ENCODE data around the gene ACACA.

ACACA gene

DNA sequence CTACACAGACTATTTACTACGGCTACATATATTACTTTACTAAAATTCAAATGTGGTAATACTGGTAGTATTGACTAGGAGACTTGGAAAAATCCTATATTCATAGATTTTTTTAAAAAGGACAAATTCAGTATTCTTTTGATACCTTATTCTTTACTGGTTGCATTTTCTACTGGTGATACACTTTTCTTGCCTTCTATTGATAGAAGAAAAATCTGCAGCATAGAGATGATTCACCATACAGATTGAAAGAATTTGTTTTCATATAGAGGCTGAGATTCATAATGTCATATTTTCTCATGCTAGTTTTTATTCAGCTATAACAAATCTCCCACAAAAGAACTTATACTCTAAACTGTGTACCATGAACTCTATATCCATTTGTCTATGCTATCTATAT is 226.3 kb downstream of the ACACA start:
- FAIRE-seq (no peak), DNase-seq (ENCODE audit: insufficient read length) (no peak)
- no peak for TF ChIP-seq TAF1 (IDR thresholded peaks at IDR 0.05; ENCODE audit: borderline replicate concordance, low read depth, low read length)
- no peak for TF ChIP-seq POLR2A (IDR thresholded peaks at IDR 0.05; ENCODE audit: low read depth, low read length)
- TF ChIP-seq POLR2AphosphoS5 (IDR thresholded peaks at IDR 0.05; ENCODE audit: low read depth, low read length), result no peak

- DNase-seq (ENCODE audit: insufficient read length) (no peak), FAIRE-seq (no peak)
- TF ChIP-seq POLR2A (IDR thresholded peaks at IDR 0.05; ENCODE audit: low read depth, low read length) (no peak), POLR2AphosphoS5 (IDR thresholded peaks at IDR 0.05; ENCODE audit: low read depth, low read length) (no peak), TAF1 (IDR thresholded peaks at IDR 0.05; ENCODE audit: borderline replicate concordance, low read depth, low read length) (no peak)
Measured at GRCh38 chr17:37179893-37180292, 226.7 kb downstream of the ACACA start.

DNA sequence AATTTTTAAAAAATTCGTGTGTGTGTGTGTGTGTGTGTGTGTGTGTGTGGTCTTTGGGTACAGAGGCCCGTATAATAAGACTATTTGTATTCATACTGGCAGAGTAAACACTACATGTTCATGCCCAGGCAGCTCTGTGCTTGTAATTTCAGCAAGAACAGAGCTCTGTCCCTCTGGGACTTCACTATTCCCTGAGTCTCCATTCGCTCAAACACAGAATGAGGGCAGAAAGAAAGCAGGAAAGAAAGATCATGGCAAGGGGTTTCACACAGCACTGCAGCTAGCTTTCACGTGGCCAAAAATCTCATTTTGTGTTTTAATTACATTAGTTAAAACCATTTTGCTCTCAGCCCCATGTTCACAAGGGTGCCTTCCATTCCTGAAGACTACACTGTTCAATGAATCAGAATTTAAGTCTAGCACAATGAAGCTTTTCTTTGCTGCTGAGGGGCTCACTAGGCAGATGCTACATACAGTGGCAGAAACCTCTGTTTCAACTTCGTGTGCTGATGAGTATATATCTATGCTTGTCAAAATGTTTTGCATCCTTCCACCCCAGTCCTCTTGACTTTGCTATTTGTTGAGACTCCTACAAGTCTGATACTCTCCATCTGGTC is 229.3 kb downstream of the ACACA start:
- DNase-seq (ENCODE audit: insufficient read length) (no peak), FAIRE-seq (no peak)
- TF ChIP-seq POLR2AphosphoS5 (IDR thresholded peaks at IDR 0.05; ENCODE audit: low read depth, low read length), result no peak
- TF ChIP-seq TAF1 (IDR thresholded peaks at IDR 0.05; ENCODE audit: borderline replicate concordance, low read depth, low read length), result no peak
- TF ChIP-seq POLR2A (IDR thresholded peaks at IDR 0.05; ENCODE audit: low read depth, low read length), result no peak

DNA sequence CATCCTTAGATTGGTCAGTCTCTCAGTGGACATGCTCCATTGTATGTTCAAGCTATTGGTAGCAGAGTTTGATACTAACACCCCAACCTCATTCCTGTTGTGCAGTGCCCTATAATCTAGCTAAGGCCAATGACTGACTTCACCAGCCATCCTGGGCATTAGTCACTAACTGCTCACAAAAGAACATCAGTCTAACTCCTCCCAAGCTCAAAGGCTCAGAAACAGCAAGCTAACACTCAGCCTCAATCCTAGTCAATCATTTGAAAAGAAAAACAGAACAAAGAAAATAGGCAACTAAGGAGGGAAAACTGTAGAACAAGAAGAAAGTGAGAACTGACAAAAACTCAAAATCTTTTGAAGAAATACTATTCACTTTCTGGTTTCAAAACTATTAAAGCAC is 229.9 kb downstream of the ACACA start:
- TF ChIP-seq POLR2A (IDR thresholded peaks at IDR 0.05; ENCODE audit: low read depth, low read length) (no peak), POLR2AphosphoS5 (IDR thresholded peaks at IDR 0.05; ENCODE audit: low read depth, low read length) (no peak), TAF1 (IDR thresholded peaks at IDR 0.05; ENCODE audit: borderline replicate concordance, low read depth, low read length) (no peak)
- DNase-seq (ENCODE audit: insufficient read length), result no peak
- FAIRE-seq, result no peak

DNA sequence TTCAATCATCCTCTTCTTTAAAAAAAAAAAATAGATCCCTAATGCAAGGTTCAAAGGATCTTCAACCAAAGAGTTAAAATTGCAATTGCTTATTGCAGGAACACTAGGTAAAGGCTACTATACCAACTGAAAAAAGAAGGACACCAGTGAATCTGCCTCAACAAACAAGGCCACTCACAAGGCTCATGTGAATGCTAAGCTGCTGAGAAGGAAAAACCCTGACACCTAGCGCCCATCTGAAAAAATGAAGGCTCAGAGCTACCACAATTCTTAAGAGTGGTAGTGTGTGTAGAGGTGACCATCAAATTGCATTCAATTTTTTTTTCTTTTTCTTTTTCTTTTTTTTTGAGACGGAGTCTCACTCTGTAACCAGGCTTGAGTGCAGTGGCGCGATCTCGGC is 232.4 kb downstream of the ACACA start:
- FAIRE-seq (no peak), DNase-seq (ENCODE audit: insufficient read length) (no peak)
- TF ChIP-seq POLR2AphosphoS5 (IDR thresholded peaks at IDR 0.05; ENCODE audit: low read depth, low read length) (no peak), TAF1 (IDR thresholded peaks at IDR 0.05; ENCODE audit: borderline replicate concordance, low read depth, low read length) (no peak), POLR2A (IDR thresholded peaks at IDR 0.05; ENCODE audit: low read depth, low read length) (no peak)

GRCh38 chr17:37170881-37171425 is 235.7 kb downstream of the ACACA start:
- DNase-seq (ENCODE audit: insufficient read length), result no peak
- FAIRE-seq, result no peak
- no peak for TF ChIP-seq TAF1 (IDR thresholded peaks at IDR 0.05; ENCODE audit: borderline replicate concordance, low read depth, low read length)

- no peak for DNase-seq (ENCODE audit: insufficient read length)
- no peak for TF ChIP-seq POLR2A (IDR thresholded peaks at IDR 0.05; ENCODE audit: low read depth, low read length)
- no peak for TF ChIP-seq POLR2AphosphoS5 (IDR thresholded peaks at IDR 0.05; ENCODE audit: low read depth, low read length)
- no peak for TF ChIP-seq TAF1 (IDR thresholded peaks at IDR 0.05; ENCODE audit: borderline replicate concordance, low read depth, low read length)
Measured at GRCh38 chr17:37168731-37169353, 237.8 kb downstream of the ACACA start.

DNA sequence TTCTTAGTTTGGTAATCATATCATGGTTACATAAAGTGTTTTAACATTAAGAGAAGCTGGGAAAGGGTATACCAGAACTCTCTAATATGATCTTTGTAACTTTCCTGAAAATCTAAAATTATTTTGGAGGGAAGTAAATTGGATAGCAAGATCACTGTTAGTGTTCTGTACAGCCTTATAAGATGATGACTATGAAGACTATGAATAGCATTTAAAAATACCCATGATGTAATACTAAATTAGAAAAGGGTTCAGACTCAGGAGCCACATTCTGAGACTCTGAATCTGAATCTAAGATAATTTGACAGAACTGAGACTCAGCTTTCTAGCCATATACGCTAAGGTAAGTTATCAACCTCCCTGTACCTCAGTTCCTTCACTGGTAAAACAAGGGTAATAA is 238.9 kb downstream of the ACACA start:
- no peak for TF ChIP-seq TAF1 (IDR thresholded peaks at IDR 0.05; ENCODE audit: borderline replicate concordance, low read depth, low read length)
- no peak for TF ChIP-seq POLR2A (IDR thresholded peaks at IDR 0.05; ENCODE audit: low read depth, low read length)
- TF ChIP-seq POLR2AphosphoS5 (IDR thresholded peaks at IDR 0.05; ENCODE audit: low read depth, low read length), result no peak
- DNase-seq (ENCODE audit: insufficient read length) (no peak), FAIRE-seq (no peak)

More at GRCh38 chr17:37168731-37169353, 237.8 kb downstream of the ACACA start:
- no peak for FAIRE-seq

GRCh38 chr17:37164057-37164456 is 242.6 kb downstream of the ACACA start:
- no peak for DNase-seq (ENCODE audit: insufficient read length)
- FAIRE-seq, result no peak
- TF ChIP-seq POLR2A (IDR thresholded peaks at IDR 0.05; ENCODE audit: low read depth, low read length) (no peak), POLR2AphosphoS5 (IDR thresholded peaks at IDR 0.05; ENCODE audit: low read depth, low read length) (no peak), TAF1 (IDR thresholded peaks at IDR 0.05; ENCODE audit: borderline replicate concordance, low read depth, low read length) (no peak)

DNA sequence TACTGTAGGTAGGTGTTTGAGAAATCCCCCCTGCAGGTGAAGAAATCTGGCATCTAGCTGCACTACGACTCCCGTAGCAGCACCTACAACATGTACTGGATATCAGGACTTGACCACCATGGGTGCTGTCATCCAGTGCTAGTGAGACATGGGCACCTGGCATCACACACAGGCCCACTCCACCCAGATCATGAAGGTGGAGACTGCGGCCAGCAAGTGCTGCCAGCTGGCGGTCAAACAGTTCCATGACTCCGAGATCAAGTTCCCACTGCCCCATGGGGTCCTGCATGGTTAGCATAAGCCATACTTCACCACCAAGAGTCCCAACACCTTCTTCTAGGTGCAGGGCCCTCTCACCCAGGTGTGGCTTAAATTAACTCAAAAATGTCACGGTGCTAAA is 243.8 kb downstream of the ACACA start:
- TF ChIP-seq POLR2AphosphoS5 (IDR thresholded peaks at IDR 0.05; ENCODE audit: low read depth, low read length), result no peak
- no peak for TF ChIP-seq POLR2A (IDR thresholded peaks at IDR 0.05; ENCODE audit: low read depth, low read length)
- no peak for TF ChIP-seq TAF1 (IDR thresholded peaks at IDR 0.05; ENCODE audit: borderline replicate concordance, low read depth, low read length)
- DNase-seq (ENCODE audit: insufficient read length) (no peak), FAIRE-seq (no peak)

DNA sequence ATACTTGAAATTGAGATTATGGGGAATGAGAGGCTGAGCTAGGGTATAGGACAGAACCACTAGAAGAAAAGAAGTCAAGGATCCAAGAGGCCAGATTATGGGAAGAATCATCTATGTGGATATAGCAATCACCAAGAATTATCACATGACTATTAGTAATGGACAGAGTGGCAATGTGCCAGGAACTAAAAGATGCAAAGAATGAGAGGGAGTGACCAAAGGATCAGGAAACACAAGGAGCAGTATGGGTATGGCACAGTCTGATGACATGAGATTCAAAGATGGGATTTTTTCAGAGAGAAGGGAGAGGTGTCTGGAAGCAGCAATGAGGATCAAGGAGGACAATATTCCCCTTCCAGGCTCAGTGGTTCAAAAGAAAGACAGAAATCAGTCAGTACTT is 245.7 kb downstream of the ACACA start:
- DNase-seq (ENCODE audit: insufficient read length) (no peak), FAIRE-seq (no peak)
- TF ChIP-seq POLR2A (IDR thresholded peaks at IDR 0.05; ENCODE audit: low read depth, low read length), result no peak
- no peak for TF ChIP-seq TAF1 (IDR thresholded peaks at IDR 0.05; ENCODE audit: borderline replicate concordance, low read depth, low read length)
- TF ChIP-seq POLR2AphosphoS5 (IDR thresholded peaks at IDR 0.05; ENCODE audit: low read depth, low read length), result no peak

GRCh38 chr17:37158290-37158689 is 248.3 kb downstream of the ACACA start:
- DNase-seq (ENCODE audit: insufficient read length) (no peak), FAIRE-seq (no peak)
- TF ChIP-seq POLR2A (IDR thresholded peaks at IDR 0.05; ENCODE audit: low read depth, low read length) (no peak), TAF1 (IDR thresholded peaks at IDR 0.05; ENCODE audit: borderline replicate concordance, low read depth, low read length) (no peak), POLR2AphosphoS5 (IDR thresholded peaks at IDR 0.05; ENCODE audit: low read depth, low read length) (no peak)

Measured in GM12892 (cell line).